Measurements from ENCODE around the gene EFNA1. TPM values are rescaled to one million over a fixed set of nuclear protein-coding genes. Genes with fewer than 3 reads are reported as not detected.
"Not testable (repeated sequence)": the region's sequence is repeated elsewhere in the genome, so short reads cannot be mapped to it uniquely, and the experiment has no call there.

The EFNA1 gene
- total RNA-seq, 5 donors from 2014 or later (not counting 1 experiment from before 2014, with no cell fraction given) = 1.6 to 8.4 (median 5.1) TPM

DNA sequence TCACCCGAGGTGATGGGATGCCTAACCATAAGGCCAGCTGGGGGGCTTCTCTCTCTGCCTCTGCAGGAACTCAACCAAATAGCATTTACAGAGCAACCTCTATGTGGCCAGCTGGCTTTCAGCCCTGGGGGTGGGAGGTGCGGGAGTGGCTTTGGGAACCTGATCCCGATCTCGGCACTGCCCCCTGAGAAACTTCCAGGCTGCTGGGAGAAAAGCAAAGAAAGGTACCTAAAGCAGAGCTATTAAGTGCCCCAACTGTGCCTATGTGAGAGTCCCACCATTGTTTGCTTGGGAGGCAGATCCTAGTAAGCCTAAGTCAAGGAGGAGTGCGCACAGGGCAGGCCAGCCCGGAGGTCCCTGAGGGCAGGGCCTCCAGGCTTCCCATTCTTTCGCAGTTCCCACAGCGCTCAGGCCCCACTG lies 38.4 kb downstream of the EFNA1 start:
- Histone ChIP-seq H3K4me3 (ENCODE audit: control insufficient read depth in 1 of 2, extremely low read depth in 1 of 2, low read length in 1 of 2) (no peak overlapping the region), H3K27ac (ENCODE audit: low read length) (no peak overlapping the region), H3K4me1 (ENCODE audit: control insufficient read depth in 1 of 2, extremely low read depth in 1 of 2, insufficient read depth in 2 of 2, low read length in 2 of 2) (peaks cover 7 to 15% of the 10 kb centered on the region in 2 experiments), H3K27me3 (replicated peaks in 1 of 2; ENCODE audit: control insufficient read depth in 2 of 2, extremely low read depth in 1 of 2, insufficient read depth in 2 of 2, low read length in 1 of 2) (peaks cover 0 to 11% of the 10 kb centered on the region in 2 experiments), H3K9me3 (no peaks in the 10 kb centered on the region), H3K36me3 (ENCODE audit: control insufficient read depth in 2 of 2, extremely low read depth in 1 of 2, insufficient read depth in 1 of 2, low read length in 1 of 2) (peaks cover 0 to 21% of the 10 kb centered on the region in 2 donors)
- Mint-ChIP-seq H3K9me3 (no peaks in the 10 kb centered on the region), H3K4me3 (no peak overlapping the region), H3K4me1 (peaks cover 13 to 20% (median 14%) of the 10 kb centered on the region in 3 donors), H3K27me3 (no peaks in the 10 kb centered on the region), H3K36me3 (peaks cover 10% of the 10 kb centered on the region), H3K27ac (no peak overlapping the region)
- ATAC-seq (replicated peaks in 1 of 4) (no peak), DNase-seq (no peak)
- 81% methylated on average over 7 of the region's 8 CpGs for WGBS (ENCODE audit: insufficient coverage)
- ChIA-PET CTCF (interaction anchor here (1.1 to 1.8 kb wide), 4 partner anchors 22 to 81 kb away, joined by 3 to 7 read pairs (median 4); no protein-coding TSS in a partner anchor), POLR2A (no interaction called here)

- ATAC-seq (replicated peaks in 1 of 4) = no peak
- DNase-seq = no peak
- peak overlapping the region in 1 of 3 donors; percentile 70 for H3K4me3 Mint-ChIP-seq
- no peaks in the 10 kb centered on the region for H3K27me3 Mint-ChIP-seq
- Histone ChIP-seq H3K36me3 (ENCODE audit: control insufficient read depth in 2 of 2, extremely low read depth in 1 of 2, insufficient read depth in 1 of 2, low read length in 1 of 2) (peaks cover 0 to 21% of the 10 kb centered on the region in 2 donors), H3K4me1 (ENCODE audit: control insufficient read depth in 1 of 2, extremely low read depth in 1 of 2, insufficient read depth in 2 of 2, low read length in 2 of 2) (peaks cover 7 to 18% of the 10 kb centered on the region in 2 experiments), H3K4me3 (ENCODE audit: control insufficient read depth in 1 of 2, extremely low read depth in 1 of 2, low read length in 1 of 2) (no peak overlapping the region), H3K27me3 (replicated peaks in 1 of 2; ENCODE audit: control insufficient read depth in 2 of 2, extremely low read depth in 1 of 2, insufficient read depth in 2 of 2, low read length in 1 of 2) (peaks cover 0 to 11% of the 10 kb centered on the region in 2 experiments), H3K27ac (ENCODE audit: low read length) (no peak overlapping the region), H3K9me3 (no peaks in the 10 kb centered on the region)
- POLR2A ChIA-PET = no interaction called here
- CTCF ChIA-PET = interaction anchor here (0.6 to 3.4 kb wide), 13 partner anchors 9 to 82 kb away, joined by 3 to 29 read pairs (median 4); partner anchors contain the start of gene SLC50A1 (in 1 of the 2)
- H3K9me3 Mint-ChIP-seq = no peaks in the 10 kb centered on the region
- no peak overlapping the region for H3K27ac Mint-ChIP-seq
- WGBS (ENCODE audit: insufficient coverage) = 55% methylated on average over 8 of the region's 27 CpGs
- peaks cover 10% of the 10 kb centered on the region for H3K36me3 Mint-ChIP-seq
- H3K4me1 Mint-ChIP-seq = peaks cover 13 to 20% (median 18%) of the 10 kb centered on the region in 3 donors
These were observed 38.9 kb downstream of the EFNA1 start for GRCh38 chr1:155166471-155167165.

- DNase-seq (peak; percentile 62 to 93 (median 80)), ATAC-seq (replicated peaks in 1 of 4) (peak; percentile 71 to 82 (median 76))
- no peak overlapping the region for H3K4me3 ChIP-seq (ENCODE audit: control insufficient read depth in 1 of 2, extremely low read depth in 1 of 2, low read length in 1 of 2)
- H3K4me1 ChIP-seq (ENCODE audit: control insufficient read depth in 1 of 2, extremely low read depth in 1 of 2, insufficient read depth in 2 of 2, low read length in 2 of 2) = peaks cover 11 to 23% of the 10 kb centered on the region in 2 experiments
- H3K9me3 ChIP-seq = no peaks in the 10 kb centered on the region
- peak overlapping the region; percentile 28 to 70 (median 62) for H3K4me3 Mint-ChIP-seq
- ChIA-PET CTCF (interaction anchor here (0.6 to 3.4 kb wide), 12 partner anchors 8 to 556 kb away, joined by 3 to 29 read pairs (median 3); partner anchors contain the start of gene SLC50A1 (in 1 of the 2)), POLR2A (interaction anchor here in 1 of 2 donors (0.6 kb wide), 1 partner anchor 194 kb away, joined by 6 read pairs; no protein-coding TSS in a partner anchor)
- H3K36me3 ChIP-seq (ENCODE audit: control insufficient read depth in 2 of 2, extremely low read depth in 1 of 2, insufficient read depth in 1 of 2, low read length in 1 of 2) = peaks cover 0 to 21% of the 10 kb centered on the region in 2 donors
- 16% methylated on average over 12 of the region's 28 CpGs for WGBS (ENCODE audit: insufficient coverage)
- peaks cover 20 to 27% (median 25%) of the 10 kb centered on the region in 3 donors for H3K4me1 Mint-ChIP-seq
- H3K27me3 Mint-ChIP-seq = no peaks in the 10 kb centered on the region
- H3K9me3 Mint-ChIP-seq = no peaks in the 10 kb centered on the region
- peaks cover 10% of the 10 kb centered on the region for H3K36me3 Mint-ChIP-seq
- no peak overlapping the region for H3K27ac Mint-ChIP-seq
- no peak overlapping the region for H3K27ac ChIP-seq (ENCODE audit: low read length)
- H3K27me3 ChIP-seq (replicated peaks in 1 of 2; ENCODE audit: control insufficient read depth in 2 of 2, extremely low read depth in 1 of 2, insufficient read depth in 2 of 2, low read length in 1 of 2) = peaks cover 0 to 11% of the 10 kb centered on the region in 2 experiments
These were observed 39.8 kb downstream of the EFNA1 start for GRCh38 chr1:155167166-155168104.

GRCh38 chr1:155168105-155168445 lies 40.4 kb downstream of the EFNA1 start:
- H3K27ac ChIP-seq (ENCODE audit: low read length); ATAC-seq (replicated peaks in 1 of 4); H3K4me3 ChIP-seq (ENCODE audit: control insufficient read depth in 1 of 2, extremely low read depth in 1 of 2, low read length in 1 of 2); H3K9me3 Mint-ChIP-seq; H3K9me3 ChIP-seq; H3K27me3 Mint-ChIP-seq; H3K36me3 Mint-ChIP-seq; DNase-seq; H3K27ac Mint-ChIP-seq: not testable (repeated sequence)
- peaks cover 12 to 26% of the 10 kb centered on the region in 2 experiments for H3K4me1 ChIP-seq (ENCODE audit: control insufficient read depth in 1 of 2, extremely low read depth in 1 of 2, insufficient read depth in 2 of 2, low read length in 2 of 2)
- peaks cover 0 to 21% of the 10 kb centered on the region in 2 donors for H3K36me3 ChIP-seq (ENCODE audit: control insufficient read depth in 2 of 2, extremely low read depth in 1 of 2, insufficient read depth in 1 of 2, low read length in 1 of 2)
- 57% methylated on average over 4 of the region's 4 CpGs for WGBS (ENCODE audit: insufficient coverage)
- POLR2A ChIA-PET = interaction anchor here in 1 of 2 donors (0.6 kb wide), 1 partner anchor 194 kb away, joined by 6 read pairs; no protein-coding TSS in a partner anchor
- Mint-ChIP-seq H3K4me3 (peak overlapping the region in 1 of 3 donors; percentile 70), H3K4me1 (peaks cover 26 to 30% (median 28%) of the 10 kb centered on the region in 3 donors)
- H3K27me3 ChIP-seq (replicated peaks in 1 of 2; ENCODE audit: control insufficient read depth in 2 of 2, extremely low read depth in 1 of 2, insufficient read depth in 2 of 2, low read length in 1 of 2) = peaks cover 0 to 11% of the 10 kb centered on the region in 2 experiments
- CTCF ChIA-PET = interaction anchor here (0.7 to 3.4 kb wide), 7 partner anchors 25 to 557 kb away, joined by 3 to 29 read pairs (median 5); no protein-coding TSS in a partner anchor

- Histone ChIP-seq H3K4me3 (ENCODE audit: control insufficient read depth in 1 of 2, extremely low read depth in 1 of 2, low read length in 1 of 2) (no peak overlapping the region), H3K9me3 (no peaks in the 10 kb centered on the region), H3K27ac (ENCODE audit: low read length) (no peak overlapping the region), H3K27me3 (replicated peaks in 1 of 2; ENCODE audit: control insufficient read depth in 2 of 2, extremely low read depth in 1 of 2, insufficient read depth in 2 of 2, low read length in 1 of 2) (peaks cover 0 to 11% of the 10 kb centered on the region in 2 experiments), H3K36me3 (ENCODE audit: control insufficient read depth in 2 of 2, extremely low read depth in 1 of 2, insufficient read depth in 1 of 2, low read length in 1 of 2) (peaks cover 0 to 21% of the 10 kb centered on the region in 2 donors), H3K4me1 (ENCODE audit: control insufficient read depth in 1 of 2, extremely low read depth in 1 of 2, insufficient read depth in 2 of 2, low read length in 2 of 2) (peaks cover 15 to 31% of the 10 kb centered on the region in 2 experiments)
- no peaks in the 10 kb centered on the region for H3K27me3 Mint-ChIP-seq
- no peaks in the 10 kb centered on the region for H3K9me3 Mint-ChIP-seq
- POLR2A ChIA-PET = no interaction called here
- CTCF ChIA-PET = interaction anchor here (0.5 to 3.4 kb wide), 7 partner anchors 9 to 95 kb away, joined by 3 to 29 read pairs (median 4); no protein-coding TSS in a partner anchor
- H3K27ac Mint-ChIP-seq = no peak overlapping the region
- ATAC-seq (replicated peaks in 1 of 4) (no peak), DNase-seq (no peak)
- peaks cover 10% of the 10 kb centered on the region for H3K36me3 Mint-ChIP-seq
- no peak overlapping the region for H3K4me3 Mint-ChIP-seq
- peaks cover 32 to 35% (median 33%) of the 10 kb centered on the region in 3 donors for H3K4me1 Mint-ChIP-seq
- WGBS (ENCODE audit: insufficient coverage) = 100% methylated on average over 2 of the region's 10 CpGs
These were observed 41.0 kb downstream of the EFNA1 start for GRCh38 chr1:155168456-155169210.

All from T-cell (primary cell).